Astrocyte (in vitro differentiated cells and primary cell): ENCODE data around the gene ITGB8.

ENCODE experiments used
- CTCF ChIP-seq: IDR thresholded peaks from 2 replicates; pipeline ENCODE4 v1.5.1; 2011; ENCODE audit warnings: low read depth, mild to moderate bottlenecking, inconsistent platforms, low read length, moderate library complexity; ENCODE audit not compliant: insufficient read depth
- EZH2 ChIP-seq: IDR thresholded peaks from 2 replicates; pipeline ENCODE4 v1.6.1; 2012; ENCODE audit warnings: mild to moderate bottlenecking, low read length, inconsistent platforms; ENCODE audit not compliant: insufficient read depth

GRCh38 chr7:20395104-20395503 lies 64.4 kb downstream of the ITGB8 start:
- TF ChIP-seq EZH2 (no peak), CTCF (no peak)
